GM12874 (cell line): ENCODE results near the gene ECHDC1.

Source experiments
- CTCF ChIP-seq: IDR thresholded peaks from 2 replicates; pipeline ENCODE4 v1.5.1; 2011; ENCODE audit warnings: low read depth, mild to moderate bottlenecking, control low read depth, low read length, moderate library complexity; ENCODE audit not compliant: insufficient read depth

Gene ECHDC1

GRCh38 chr6:127342946-127343808, at the start of gene ECHDC1:
Gene ECHDC1, minus strand, starts transcription at chr6:127343609. Its CDS starts 12,581 bp downstream, at chr6:127331028.
- TF ChIP-seq CTCF: no peak

GRCh38 chr6:127392301-127392700, 48.9 kb upstream of the ECHDC1 start:
- TF ChIP-seq CTCF: no peak

- no peak for TF ChIP-seq CTCF
These were observed 47.9 kb upstream of the ECHDC1 start for GRCh38 chr6:127391094-127391953.

- TF ChIP-seq CTCF: no peak
These were observed 46.3 kb upstream of the ECHDC1 start for GRCh38 chr6:127389706-127390105.

- TF ChIP-seq CTCF: no peak
These were observed 42.4 kb upstream of the ECHDC1 start for GRCh38 chr6:127385668-127386430.

GRCh38 chr6:127383988-127384387, 40.6 kb upstream of the ECHDC1 start:
- no peak for TF ChIP-seq CTCF

GRCh38 chr6:127382413-127382812, 39.0 kb upstream of the ECHDC1 start:
- no peak for TF ChIP-seq CTCF
